H9 (cell line): ENCODE results near the gene MGRN1. TPM values are rescaled to one million over a fixed set of nuclear protein-coding genes. Genes with fewer than 3 reads are reported as not detected.

Experiments
- DNase-seq: peaks from one replicate; pipeline ENCODE4 v3.0.0-alpha.2; 2017
- H2AFZ ChIP-seq: one replicate; pipeline ENCODE4 v1.6.1; 2013; ENCODE audit warnings: mild to moderate bottlenecking, low read length, control low read depth, moderate library complexity
- H2AK5ac ChIP-seq: 2 replicates; pipeline ENCODE4 v1.6.1; 2013; ENCODE audit warnings: low read length, control low read depth, mixed read lengths; ENCODE audit not compliant: insufficient read length
- H2BK120ac ChIP-seq: one replicate; pipeline ENCODE4 v1.6.1; 2013; ENCODE audit warnings: low read depth, mild to moderate bottlenecking, low read length, control low read depth, inconsistent platforms; ENCODE audit not compliant: poor library complexity, severe bottlenecking
- H2BK12ac ChIP-seq: 2 replicates; pipeline ENCODE4 v1.6.1; 2013; ENCODE audit warnings: low read length, control low read depth, mixed read lengths, low read depth; ENCODE audit not compliant: insufficient read length
- H2BK15ac ChIP-seq: 2 replicates; pipeline ENCODE4 v1.6.1; 2013; ENCODE audit warnings: low read depth, low read length, control low read depth
- H2BK20ac ChIP-seq: one replicate; pipeline ENCODE4 v1.6.1; 2013; ENCODE audit warnings: low read depth, mild to moderate bottlenecking, low read length, control low read depth, inconsistent platforms; ENCODE audit not compliant: poor library complexity, severe bottlenecking
- H2BK5ac ChIP-seq: 2 replicates; pipeline ENCODE4 v1.6.1; 2013; ENCODE audit warnings: low read length, control low read depth, mixed read lengths; ENCODE audit not compliant: insufficient read length
- H3K14ac ChIP-seq: 2 replicates; pipeline ENCODE4 v1.6.1; 2013; ENCODE audit warnings: low read length, control low read depth; ENCODE audit not compliant: insufficient read depth
- H3K18ac ChIP-seq: 2 replicates; pipeline ENCODE4 v1.6.1; 2013; ENCODE audit warnings: low read depth, mild to moderate bottlenecking, mixed read lengths, low read length, control low read depth; ENCODE audit not compliant: insufficient read length
- H3K23ac ChIP-seq: 2 replicates; pipeline ENCODE4 v1.6.1; 2013; ENCODE audit warnings: low read length, control low read depth, mixed read lengths, low read depth; ENCODE audit not compliant: insufficient read length
- H3K23me2 ChIP-seq: 2 replicates; pipeline ENCODE4 v1.6.1; 2013; ENCODE audit warnings: low read depth, mild to moderate bottlenecking, mixed read lengths, low read length, control low read depth; ENCODE audit not compliant: insufficient read length, poor library complexity, severe bottlenecking
- H3K27ac ChIP-seq: 2 replicates; pipeline ENCODE4 v1.5.1; 2013; ENCODE audit warnings: low read length, control low read depth, mixed read lengths, low read depth; ENCODE audit not compliant: insufficient read length
- H3K27me3 ChIP-seq: 2 replicates; pipeline ENCODE4 v1.6.1; 2013; ENCODE audit warnings: low read length, control low read depth, inconsistent platforms; ENCODE audit not compliant: insufficient read depth
- H3K4ac ChIP-seq: 2 replicates; pipeline ENCODE4 v1.6.1; 2013; ENCODE audit warnings: low read depth, mild to moderate bottlenecking, control low read depth, inconsistent platforms, low read length, moderate library complexity
- H3K4me1 ChIP-seq: 2 replicates; pipeline ENCODE4 v1.6.1; 2013; ENCODE audit warnings: low read length, control low read depth, inconsistent platforms; ENCODE audit not compliant: insufficient read depth
- H3K4me2 ChIP-seq: 2 replicates; pipeline ENCODE4 v1.6.1; 2013; ENCODE audit warnings: low read length, control low read depth, mixed read lengths; ENCODE audit not compliant: insufficient read length, insufficient read depth
- H3K56ac ChIP-seq: 2 replicates; pipeline ENCODE4 v1.6.1; 2013; ENCODE audit warnings: low read depth, mild to moderate bottlenecking, mixed read lengths, low read length, control low read depth; ENCODE audit not compliant: insufficient read length
- H3K79me1 ChIP-seq: 2 replicates; pipeline ENCODE4 v1.6.1; 2013; ENCODE audit warnings: low read depth, mild to moderate bottlenecking, moderate library complexity, low read length, control low read depth, inconsistent platforms; ENCODE audit not compliant: insufficient read depth, poor library complexity, severe bottlenecking
- H3K79me2 ChIP-seq: 2 replicates; pipeline ENCODE4 v1.6.1; 2013; ENCODE audit warnings: low read length, control low read depth, inconsistent platforms; ENCODE audit not compliant: insufficient read depth
- H3K9ac ChIP-seq: 2 replicates; pipeline ENCODE4 v1.6.1; 2013; ENCODE audit warnings: low read length, control low read depth, mixed read lengths; ENCODE audit not compliant: insufficient read length; ENCODE audit errors: extremely low read depth
- H3K9me3 ChIP-seq: one replicate; pipeline ENCODE4 v1.6.1; 2013; ENCODE audit warnings: low read depth, low read length, inconsistent platforms; ENCODE audit not compliant: control insufficient read depth
- H3T11ph ChIP-seq: one replicate; pipeline ENCODE4 v1.6.1; 2013; ENCODE audit warnings: mild to moderate bottlenecking, low read length, control low read depth, inconsistent platforms
- H4K20me1 ChIP-seq: one replicate; pipeline ENCODE4 v1.6.1; 2013; ENCODE audit not compliant: control insufficient read depth, insufficient read length, insufficient read depth
- H4K5ac ChIP-seq: 2 replicates; pipeline ENCODE4 v1.6.1; 2013; ENCODE audit warnings: low read depth, mild to moderate bottlenecking, mixed read lengths, low read length, control low read depth; ENCODE audit not compliant: insufficient read length
- H4K8ac ChIP-seq: replicated peaks from 2 replicates; pipeline ENCODE4 v1.6.1; 2013; ENCODE audit warnings: low read length, control low read depth, mixed read lengths, low read depth; ENCODE audit not compliant: insufficient read length
- H4K91ac ChIP-seq: 2 replicates; pipeline ENCODE4 v1.6.1; 2013; ENCODE audit warnings: low read depth, mild to moderate bottlenecking, moderate library complexity, mixed read lengths, low read length, control low read depth; ENCODE audit not compliant: insufficient read length
- H3K27ac Mint-ChIP-seq, 3 experiments: 2 replicates in 2 of 3; 3 replicates in 1 of 3; pipeline ENCODE4 v1.8.0; 2020 to 2021; ENCODE audit warnings: mixed read lengths in 3 of 3, mild to moderate bottlenecking in 1 of 3, moderate library complexity in 1 of 3
- H3K27me3 Mint-ChIP-seq: 2 replicates; pipeline ENCODE4 v1.8.0; 2021; ENCODE audit warnings: low read depth, mild to moderate bottlenecking, moderate library complexity, mixed read lengths
- H3K36me3 Mint-ChIP-seq, 3 experiments: 2 replicates in 2 of 3; 3 replicates in 1 of 3; pipeline ENCODE4 v1.8.0; 2020 to 2021; ENCODE audit warnings: low read depth in 3 of 3, mixed read lengths in 3 of 3; ENCODE audit not compliant: insufficient read depth in 1 of 3
- H3K4me1 Mint-ChIP-seq, 2 experiments: 2 replicates each; pipeline ENCODE4 v1.8.0; 2020; ENCODE audit warnings: mixed read lengths in 2 of 2
- H3K4me3 Mint-ChIP-seq, 2 experiments: 2 replicates in 1 of 2; 3 replicates in 1 of 2; pipeline ENCODE4 v1.8.0; 2020 to 2021; ENCODE audit warnings: mild to moderate bottlenecking in 2 of 2, mixed read lengths in 2 of 2, moderate library complexity in 1 of 2
- H3K9me3 Mint-ChIP-seq, 2 experiments: 2 replicates in 1 of 2; 3 replicates in 1 of 2; pipeline ENCODE4 v1.8.0; 2020; ENCODE audit warnings: mild to moderate bottlenecking in 2 of 2, mixed read lengths in 2 of 2, moderate library complexity in 1 of 2
- CTCF ChIP-seq: fragments of 200-600 bp; sonication (generic); conservative IDR thresholded peaks from 3 replicates; pipeline ENCODE4 v1.8.0; 2021; ENCODE audit warnings: antibody characterized with exemption, mild to moderate bottlenecking
- WGBS: extraction: QIAGEN DNeasy Blood & Tissue Kit; methylation state at CpG from one replicate; pipeline ENCODE4 v1.1.7; 2013; ENCODE audit warnings: missing lambda C conversion rate, low lambda C conversion rate, mixed read lengths; ENCODE audit not compliant: insufficient read length; ENCODE audit errors: extremely low coverage; 5-methylcytosine and 5-hydroxymethylcytosine counted together
- total RNA-seq: library from RNA; stranded (reverse); gene quantifications from 2 replicates; pipeline ENCODE4 v1.2.1, GENCODE V29; 2021

The MGRN1 gene
- total RNA-seq, 1 experiment from 2014 or later = 91.6 TPM

GRCh38 chr16:4693956-4694641 is 69.5 kb downstream of the MGRN1 start:
- H4K8ac ChIP-seq = no peak overlapping the region
- no peak overlapping the region for H3K56ac ChIP-seq
- no peak overlapping the region for H2BK5ac ChIP-seq
- no peak overlapping the region for H3K23ac ChIP-seq
- peak; percentile 49 for DNase-seq
- H2BK20ac ChIP-seq = no peak overlapping the region
- Mint-ChIP-seq H3K4me1 (peaks cover 2 to 3% of the 10 kb centered on the region in 2 experiments; a peak in 2 of 4 replicates), H3K4me3 (peak overlapping the region; percentile 77 to 86), H3K27me3 (peaks cover 2% of the 10 kb centered on the region; the same call in 1 of the 2 replicates), H3K9me3 (no peaks in the 10 kb centered on the region), H3K36me3 (peaks cover 7 to 32% (median 29%) of the 10 kb centered on the region in 3 experiments; a peak in 6 of 7 replicates), H3K27ac (peak overlapping the region in 1 of 3 experiments; percentile 68; a peak in 1 of 7 replicates)
- no peak overlapping the region for H2AFZ ChIP-seq
- no peak overlapping the region for H2AK5ac ChIP-seq
- H3K23me2 ChIP-seq = peaks cover 3% of the 10 kb centered on the region
- no peaks in the 10 kb centered on the region for H3K79me1 ChIP-seq
- no peak overlapping the region for H4K91ac ChIP-seq
- WGBS = no CpG with 5 or more reads among the region's 54 CpGs
- H3K27me3 ChIP-seq = no peaks in the 10 kb centered on the region
- no peak overlapping the region for H3K27ac ChIP-seq
- no peak overlapping the region for H3K18ac ChIP-seq
- no peak overlapping the region for H2BK12ac ChIP-seq
- H2BK15ac ChIP-seq = no peak overlapping the region; the same call in 1 of the 2 replicates
- H3K9ac ChIP-seq = peak overlapping the region; percentile 65
- no peak for TF ChIP-seq CTCF
- no peak overlapping the region for H2BK120ac ChIP-seq
- H3K9me3 ChIP-seq = no peaks in the 10 kb centered on the region
- no peak overlapping the region for H4K5ac ChIP-seq
- no peak overlapping the region for H3T11ph ChIP-seq
- no peak overlapping the region for H3K4ac ChIP-seq
- H3K4me2 ChIP-seq = peak overlapping the region; percentile 58
- no peaks in the 10 kb centered on the region for H3K79me2 ChIP-seq
- peak overlapping the region; percentile 17 for H3K14ac ChIP-seq
- H4K20me1 ChIP-seq = no peaks in the 10 kb centered on the region
- no peaks in the 10 kb centered on the region for H3K4me1 ChIP-seq
